CD4-positive, alpha-beta T cell treated with Interleukin-21 for 1 hour (primary cell): ENCODE data around the gene SETDB1.

Experiments used
- DNase-seq: peaks from one replicate; pipeline ENCODE4 v3.0.0-alpha.2; 2020

The SETDB1 gene

GRCh38 chr1:151006327-151007052 is 80.3 kb downstream of the SETDB1 start, which contains the start of gene MINDY1:
TSS of gene MINDY1 (minus strand) at chr1:151006902. CDS start at chr1:151002617, 4,285 bp downstream.
- peak; percentile 53 for DNase-seq

GRCh38 chr1:151007853-151008243 is 81.7 kb downstream of the SETDB1 start:
- no peak for DNase-seq

GRCh38 chr1:151008244-151009205 is 82.4 kb downstream of the SETDB1 start, which contains the start of gene PRUNE1:
TSS of gene PRUNE1 (plus strand) at chr1:151008449. CDS start at chr1:151008633, 184 bp downstream.
- DNase-seq, result peak; percentile 98

GRCh38 chr1:151009206-151009587 is 83.0 kb downstream of the SETDB1 start:
- no peak for DNase-seq

GRCh38 chr1:151009674-151010345 is 83.6 kb downstream of the SETDB1 start:
- DNase-seq, result no peak

- DNase-seq, result no peak
Observed at GRCh38 chr1:151010346-151010726, 84.2 kb downstream of the SETDB1 start.

- DNase-seq, result no peak
Observed at GRCh38 chr1:151011154-151011850, 85.1 kb downstream of the SETDB1 start.

- no peak for DNase-seq
Observed at GRCh38 chr1:151012684-151013471, 86.7 kb downstream of the SETDB1 start.

- no peak for DNase-seq
Observed at GRCh38 chr1:151013518-151013917, 87.4 kb downstream of the SETDB1 start.
